H9 (cell line): ENCODE data around the gene ZNF142. TPM values are rescaled to one million over a fixed set of nuclear protein-coding genes. Genes with fewer than 3 reads are reported as not detected.

Source experiments
- DNase-seq: peaks from one replicate; pipeline ENCODE4 v3.0.0-alpha.2; 2017
- H2AFZ ChIP-seq: one replicate; pipeline ENCODE4 v1.6.1; 2013; ENCODE audit warnings: mild to moderate bottlenecking, low read length, control low read depth, moderate library complexity
- H2AK5ac ChIP-seq: 2 replicates; pipeline ENCODE4 v1.6.1; 2013; ENCODE audit warnings: low read length, control low read depth, mixed read lengths; ENCODE audit not compliant: insufficient read length
- H2BK120ac ChIP-seq: one replicate; pipeline ENCODE4 v1.6.1; 2013; ENCODE audit warnings: low read depth, mild to moderate bottlenecking, low read length, control low read depth, inconsistent platforms; ENCODE audit not compliant: poor library complexity, severe bottlenecking
- H2BK12ac ChIP-seq: 2 replicates; pipeline ENCODE4 v1.6.1; 2013; ENCODE audit warnings: low read length, control low read depth, mixed read lengths, low read depth; ENCODE audit not compliant: insufficient read length
- H2BK15ac ChIP-seq: 2 replicates; pipeline ENCODE4 v1.6.1; 2013; ENCODE audit warnings: low read depth, low read length, control low read depth
- H2BK20ac ChIP-seq: one replicate; pipeline ENCODE4 v1.6.1; 2013; ENCODE audit warnings: low read depth, mild to moderate bottlenecking, low read length, control low read depth, inconsistent platforms; ENCODE audit not compliant: poor library complexity, severe bottlenecking
- H2BK5ac ChIP-seq: 2 replicates; pipeline ENCODE4 v1.6.1; 2013; ENCODE audit warnings: low read length, control low read depth, mixed read lengths; ENCODE audit not compliant: insufficient read length
- H3K14ac ChIP-seq: 2 replicates; pipeline ENCODE4 v1.6.1; 2013; ENCODE audit warnings: low read length, control low read depth; ENCODE audit not compliant: insufficient read depth
- H3K18ac ChIP-seq: 2 replicates; pipeline ENCODE4 v1.6.1; 2013; ENCODE audit warnings: low read depth, mild to moderate bottlenecking, mixed read lengths, low read length, control low read depth; ENCODE audit not compliant: insufficient read length
- H3K23ac ChIP-seq: 2 replicates; pipeline ENCODE4 v1.6.1; 2013; ENCODE audit warnings: low read length, control low read depth, mixed read lengths, low read depth; ENCODE audit not compliant: insufficient read length
- H3K23me2 ChIP-seq: 2 replicates; pipeline ENCODE4 v1.6.1; 2013; ENCODE audit warnings: low read depth, mild to moderate bottlenecking, mixed read lengths, low read length, control low read depth; ENCODE audit not compliant: insufficient read length, poor library complexity, severe bottlenecking
- H3K27ac ChIP-seq: 2 replicates; pipeline ENCODE4 v1.5.1; 2013; ENCODE audit warnings: low read length, control low read depth, mixed read lengths, low read depth; ENCODE audit not compliant: insufficient read length
- H3K27me3 ChIP-seq: 2 replicates; pipeline ENCODE4 v1.6.1; 2013; ENCODE audit warnings: low read length, control low read depth, inconsistent platforms; ENCODE audit not compliant: insufficient read depth
- H3K4ac ChIP-seq: 2 replicates; pipeline ENCODE4 v1.6.1; 2013; ENCODE audit warnings: low read depth, mild to moderate bottlenecking, control low read depth, inconsistent platforms, low read length, moderate library complexity
- H3K4me1 ChIP-seq: 2 replicates; pipeline ENCODE4 v1.6.1; 2013; ENCODE audit warnings: low read length, control low read depth, inconsistent platforms; ENCODE audit not compliant: insufficient read depth
- H3K4me2 ChIP-seq: 2 replicates; pipeline ENCODE4 v1.6.1; 2013; ENCODE audit warnings: low read length, control low read depth, mixed read lengths; ENCODE audit not compliant: insufficient read length, insufficient read depth
- H3K56ac ChIP-seq: 2 replicates; pipeline ENCODE4 v1.6.1; 2013; ENCODE audit warnings: low read depth, mild to moderate bottlenecking, mixed read lengths, low read length, control low read depth; ENCODE audit not compliant: insufficient read length
- H3K79me1 ChIP-seq: 2 replicates; pipeline ENCODE4 v1.6.1; 2013; ENCODE audit warnings: low read depth, mild to moderate bottlenecking, moderate library complexity, low read length, control low read depth, inconsistent platforms; ENCODE audit not compliant: insufficient read depth, poor library complexity, severe bottlenecking
- H3K79me2 ChIP-seq: 2 replicates; pipeline ENCODE4 v1.6.1; 2013; ENCODE audit warnings: low read length, control low read depth, inconsistent platforms; ENCODE audit not compliant: insufficient read depth
- H3K9ac ChIP-seq: 2 replicates; pipeline ENCODE4 v1.6.1; 2013; ENCODE audit warnings: low read length, control low read depth, mixed read lengths; ENCODE audit not compliant: insufficient read length; ENCODE audit errors: extremely low read depth
- H3K9me3 ChIP-seq: one replicate; pipeline ENCODE4 v1.6.1; 2013; ENCODE audit warnings: low read depth, low read length, inconsistent platforms; ENCODE audit not compliant: control insufficient read depth
- H3T11ph ChIP-seq: one replicate; pipeline ENCODE4 v1.6.1; 2013; ENCODE audit warnings: mild to moderate bottlenecking, low read length, control low read depth, inconsistent platforms
- H4K20me1 ChIP-seq: one replicate; pipeline ENCODE4 v1.6.1; 2013; ENCODE audit not compliant: control insufficient read depth, insufficient read length, insufficient read depth
- H4K5ac ChIP-seq: 2 replicates; pipeline ENCODE4 v1.6.1; 2013; ENCODE audit warnings: low read depth, mild to moderate bottlenecking, mixed read lengths, low read length, control low read depth; ENCODE audit not compliant: insufficient read length
- H4K8ac ChIP-seq: replicated peaks from 2 replicates; pipeline ENCODE4 v1.6.1; 2013; ENCODE audit warnings: low read length, control low read depth, mixed read lengths, low read depth; ENCODE audit not compliant: insufficient read length
- H4K91ac ChIP-seq: 2 replicates; pipeline ENCODE4 v1.6.1; 2013; ENCODE audit warnings: low read depth, mild to moderate bottlenecking, moderate library complexity, mixed read lengths, low read length, control low read depth; ENCODE audit not compliant: insufficient read length
- H3K27ac Mint-ChIP-seq, 3 experiments: 2 replicates in 2 of 3; 3 replicates in 1 of 3; pipeline ENCODE4 v1.8.0; 2020 to 2021; ENCODE audit warnings: mixed read lengths in 3 of 3, mild to moderate bottlenecking in 1 of 3, moderate library complexity in 1 of 3
- H3K27me3 Mint-ChIP-seq: 2 replicates; pipeline ENCODE4 v1.8.0; 2021; ENCODE audit warnings: low read depth, mild to moderate bottlenecking, moderate library complexity, mixed read lengths
- H3K36me3 Mint-ChIP-seq, 3 experiments: 2 replicates in 2 of 3; 3 replicates in 1 of 3; pipeline ENCODE4 v1.8.0; 2020 to 2021; ENCODE audit warnings: low read depth in 3 of 3, mixed read lengths in 3 of 3; ENCODE audit not compliant: insufficient read depth in 1 of 3
- H3K4me1 Mint-ChIP-seq, 2 experiments: 2 replicates each; pipeline ENCODE4 v1.8.0; 2020; ENCODE audit warnings: mixed read lengths in 2 of 2
- H3K4me3 Mint-ChIP-seq, 2 experiments: 2 replicates in 1 of 2; 3 replicates in 1 of 2; pipeline ENCODE4 v1.8.0; 2020 to 2021; ENCODE audit warnings: mild to moderate bottlenecking in 2 of 2, mixed read lengths in 2 of 2, moderate library complexity in 1 of 2
- H3K9me3 Mint-ChIP-seq, 2 experiments: 2 replicates in 1 of 2; 3 replicates in 1 of 2; pipeline ENCODE4 v1.8.0; 2020; ENCODE audit warnings: mild to moderate bottlenecking in 2 of 2, mixed read lengths in 2 of 2, moderate library complexity in 1 of 2
- WGBS: extraction: QIAGEN DNeasy Blood & Tissue Kit; methylation state at CpG from one replicate; pipeline ENCODE4 v1.1.7; 2013; ENCODE audit warnings: missing lambda C conversion rate, low lambda C conversion rate, mixed read lengths; ENCODE audit not compliant: insufficient read length; ENCODE audit errors: extremely low coverage; 5-methylcytosine and 5-hydroxymethylcytosine counted together
- total RNA-seq: library from RNA; stranded (reverse); gene quantifications from 2 replicates; pipeline ENCODE4 v1.2.1, GENCODE V29; 2021
- TF ChIP-seq, protein P1 (sequence below): fragments of 200-600 bp; sonication (generic); conservative IDR thresholded peaks from 3 replicates; pipeline ENCODE4 v1.8.0; 2021; ENCODE audit warnings: antibody characterized with exemption, mild to moderate bottlenecking

ZNF142 gene
- total RNA-seq, 1 experiment from 2014 or later: 43.4 TPM

DNA sequence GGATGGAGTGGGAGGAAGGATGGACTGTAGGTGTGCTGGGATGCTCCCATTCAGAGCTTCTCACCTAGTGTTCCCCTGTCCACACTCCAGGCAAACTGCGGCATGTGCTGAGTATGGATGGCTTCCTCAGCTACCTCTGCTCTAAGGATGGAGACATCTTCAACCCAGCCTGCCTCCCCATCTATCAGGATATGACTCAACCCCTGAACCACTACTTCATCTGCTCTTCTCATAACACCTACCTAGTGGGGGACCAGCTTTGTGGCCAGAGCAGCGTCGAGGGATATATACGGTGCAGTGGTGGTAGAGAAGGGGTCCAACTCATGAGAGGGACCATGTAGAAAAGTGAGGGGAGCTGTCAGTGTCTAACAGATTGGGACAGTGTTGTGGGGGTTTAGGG is 31.5 kb downstream of the ZNF142 start:
- H3K79me1 ChIP-seq: no peaks in the 10 kb centered on the region
- no peak overlapping the region for H2BK20ac ChIP-seq
- H4K5ac ChIP-seq: no peak overlapping the region
- H2BK15ac ChIP-seq: no peak overlapping the region
- no peak overlapping the region for H3K56ac ChIP-seq
- no peaks in the 10 kb centered on the region for H3K79me2 ChIP-seq
- no peak overlapping the region for H2AFZ ChIP-seq
- H3K27me3 ChIP-seq: no peaks in the 10 kb centered on the region
- Mint-ChIP-seq H3K4me3 (no peak overlapping the region), H3K27ac (no peak overlapping the region), H3K27me3 (no peaks in the 10 kb centered on the region; the same call in none of the 2 replicates), H3K36me3 (no peaks in the 10 kb centered on the region), H3K9me3 (no peaks in the 10 kb centered on the region; a peak in 1 of 5 replicates), H3K4me1 (no peaks in the 10 kb centered on the region)
- TF ChIP-seq, protein P1, sequence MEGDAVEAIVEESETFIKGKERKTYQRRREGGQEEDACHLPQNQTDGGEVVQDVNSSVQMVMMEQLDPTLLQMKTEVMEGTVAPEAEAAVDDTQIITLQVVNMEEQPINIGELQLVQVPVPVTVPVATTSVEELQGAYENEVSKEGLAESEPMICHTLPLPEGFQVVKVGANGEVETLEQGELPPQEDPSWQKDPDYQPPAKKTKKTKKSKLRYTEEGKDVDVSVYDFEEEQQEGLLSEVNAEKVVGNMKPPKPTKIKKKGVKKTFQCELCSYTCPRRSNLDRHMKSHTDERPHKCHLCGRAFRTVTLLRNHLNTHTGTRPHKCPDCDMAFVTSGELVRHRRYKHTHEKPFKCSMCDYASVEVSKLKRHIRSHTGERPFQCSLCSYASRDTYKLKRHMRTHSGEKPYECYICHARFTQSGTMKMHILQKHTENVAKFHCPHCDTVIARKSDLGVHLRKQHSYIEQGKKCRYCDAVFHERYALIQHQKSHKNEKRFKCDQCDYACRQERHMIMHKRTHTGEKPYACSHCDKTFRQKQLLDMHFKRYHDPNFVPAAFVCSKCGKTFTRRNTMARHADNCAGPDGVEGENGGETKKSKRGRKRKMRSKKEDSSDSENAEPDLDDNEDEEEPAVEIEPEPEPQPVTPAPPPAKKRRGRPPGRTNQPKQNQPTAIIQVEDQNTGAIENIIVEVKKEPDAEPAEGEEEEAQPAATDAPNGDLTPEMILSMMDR: no peak
- H3K14ac ChIP-seq: no peak overlapping the region
- H2BK120ac ChIP-seq: no peak overlapping the region
- H3K4ac ChIP-seq: no peak overlapping the region
- no peak overlapping the region for H3K27ac ChIP-seq
- no peaks in the 10 kb centered on the region for H3K23me2 ChIP-seq
- DNase-seq: no peak
- no peaks in the 10 kb centered on the region for H3K9me3 ChIP-seq
- H2BK5ac ChIP-seq: no peak overlapping the region
- H2AK5ac ChIP-seq: no peak overlapping the region
- WGBS: no CpG with 5 or more reads among the region's 4 CpGs
- H3T11ph ChIP-seq: no peak overlapping the region
- no peaks in the 10 kb centered on the region for H3K4me1 ChIP-seq
- H3K4me2 ChIP-seq: no peak overlapping the region
- H4K8ac ChIP-seq: no peak overlapping the region
- no peak overlapping the region for H3K9ac ChIP-seq
- no peak overlapping the region for H3K18ac ChIP-seq
- H4K20me1 ChIP-seq: no peaks in the 10 kb centered on the region
- H2BK12ac ChIP-seq: no peak overlapping the region
- no peak overlapping the region for H4K91ac ChIP-seq
- no peak overlapping the region for H3K23ac ChIP-seq
